HG03439 (cell line): ENCODE data around the gene ZNF648.
"Not testable (repeated sequence)": the region's sequence is repeated elsewhere in the genome, so short reads cannot be mapped to it uniquely, and the experiment has no call there.

ENCODE experiments used
- ATAC-seq: cut with Tn5 transposase; IDR thresholded peaks from one replicate; pipeline ENCODE4 v1.9.1; 2021; ENCODE audit warnings: mild to moderate bottlenecking, moderate library complexity; ENCODE audit not compliant: unreplicated experiment

The ZNF648 gene

GRCh38 chr1:182032251-182032650 lies 29.3 kb downstream of the ZNF648 start:
- no peak for ATAC-seq

- peak; percentile 93 for ATAC-seq
These were observed 31.9 kb downstream of the ZNF648 start for GRCh38 chr1:182029379-182030331.

GRCh38 chr1:182029002-182029378 lies 32.5 kb downstream of the ZNF648 start:
- no peak for ATAC-seq

- no peak for ATAC-seq
These were observed 46.2 kb downstream of the ZNF648 start for GRCh38 chr1:182015360-182015759.

DNA sequence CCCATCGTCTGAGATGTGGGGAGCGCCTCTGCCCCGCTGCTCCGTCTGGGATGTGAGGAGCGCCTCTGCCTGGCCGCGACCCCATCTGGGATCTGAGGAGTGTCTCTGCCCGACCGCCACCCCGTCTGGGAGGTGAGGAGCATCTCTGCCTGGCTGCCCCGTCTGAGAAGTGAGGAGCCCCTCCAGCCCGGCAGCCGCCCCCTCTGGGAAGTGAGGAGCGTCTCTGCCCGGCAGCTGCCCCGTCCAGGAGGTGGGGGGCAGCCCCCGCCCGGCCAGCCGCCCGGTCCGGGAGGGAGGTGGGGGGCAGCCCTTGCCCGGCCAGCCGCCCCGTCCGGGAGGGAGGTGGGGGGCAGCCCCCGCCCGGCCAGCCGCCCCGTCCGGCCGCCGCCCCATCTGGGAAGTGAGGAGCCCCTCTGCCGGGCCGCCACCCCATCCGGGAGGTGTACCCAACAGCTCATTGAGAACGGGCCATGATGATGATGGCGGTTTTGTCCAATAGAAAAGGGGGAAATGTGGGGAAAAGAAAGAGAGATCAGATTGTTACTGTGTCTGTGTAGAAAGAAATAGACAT lies 50.6 kb downstream of the ZNF648 start:
- ATAC-seq: not testable (repeated sequence)

GRCh38 chr1:182005398-182005797 lies 56.1 kb downstream of the ZNF648 start:
- ATAC-seq: not testable (repeated sequence)

DNA sequence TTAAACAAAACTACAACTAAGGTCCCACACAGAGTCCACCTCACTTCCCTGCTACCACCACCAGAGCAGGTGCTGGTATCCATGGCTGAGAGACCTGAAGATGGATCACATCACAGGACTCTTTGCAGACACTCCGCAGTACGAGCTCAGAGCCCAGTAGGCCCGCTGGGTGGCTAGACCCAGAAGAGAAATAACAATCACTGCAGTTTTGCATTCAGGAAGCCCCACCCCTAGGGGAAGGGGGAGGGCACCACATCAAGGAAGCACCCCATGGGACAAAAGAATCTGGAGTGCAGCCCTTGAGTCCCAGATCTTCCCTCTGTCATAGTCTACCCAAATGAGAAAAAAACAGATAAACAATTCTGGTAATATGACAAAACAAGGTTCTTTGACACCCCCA lies 56.9 kb downstream of the ZNF648 start:
- ATAC-seq: no peak
